SJSA1 (cell line): Measurements from ENCODE around the gene TMTC1. TPM values are rescaled to one million over a fixed set of nuclear protein-coding genes. Genes with fewer than 3 reads are reported as not detected.
A peak's percentile ranks its signal among the peaks of the same experiment; 100 is the strongest.

Source experiments
- DNase-seq, 2 experiments: peaks; one replicate each; pipeline ENCODE4 v3.0.0-alpha.2; 2015 to 2020; ENCODE audit warnings: low spot score in 2 of 2, low read depth in 1 of 2
- H3K27ac ChIP-seq: fragments of 250-450 bp; sonication (Bioruptor Pico); 2 replicates; pipeline ENCODE4 v1.5.1; 2020; ENCODE audit warnings: mild to moderate bottlenecking, moderate library complexity
- H3K27me3 ChIP-seq: fragments of 250-450 bp; sonication (Bioruptor Pico); replicated peaks from 2 replicates; pipeline ENCODE4 v1.5.1; 2020; ENCODE audit warnings: mild to moderate bottlenecking, moderate library complexity
- H3K36me3 ChIP-seq: fragments of 250-450 bp; sonication (Bioruptor Pico); 2 replicates; pipeline ENCODE4 v1.5.1; 2020; ENCODE audit warnings: mild to moderate bottlenecking
- H3K4me1 ChIP-seq: fragments of 250-450 bp; sonication (Bioruptor Pico); replicated peaks from 2 replicates; pipeline ENCODE4 v1.6.1; 2021; ENCODE audit warnings: mild to moderate bottlenecking
- H3K4me3 ChIP-seq: fragments of 250-450 bp; sonication (Bioruptor Pico); 2 replicates; pipeline ENCODE4 v1.5.1; 2020; ENCODE audit warnings: mild to moderate bottlenecking
- H3K9me3 ChIP-seq: fragments of 250-450 bp; sonication (Bioruptor Pico); replicated peaks from 2 replicates; pipeline ENCODE4 v1.5.1; 2020; ENCODE audit warnings: mild to moderate bottlenecking
- total RNA-seq: library from RNA; depleted of rRNA; stranded (reverse); fragments of >200 nt; shearing (Covaris generic); gene quantifications from 2 replicates; pipeline ENCODE4 v1.2.3, GENCODE V29; 2014

Gene TMTC1
- total RNA-seq, 1 experiment from 2014 or later = 0.21 TPM

- DNase-seq = no peak
- H3K27me3 ChIP-seq = no peaks in the 10 kb centered on the region
- H3K4me3 ChIP-seq = no peak overlapping the region
- 0 out of 2 replicates have a peak, but pooled peaks cover 3% of the 10 kb centered on the region for H3K4me1 ChIP-seq
- no peaks in the 10 kb centered on the region for H3K36me3 ChIP-seq
- H3K27ac ChIP-seq = no peak overlapping the region
- H3K9me3 ChIP-seq = no peaks in the 10 kb centered on the region
Observed at GRCh38 chr12:29728030-29728429, 55.7 kb downstream of the TMTC1 start.

GRCh38 chr12:29726741-29727348 is 56.9 kb downstream of the TMTC1 start:
- H3K27me3 ChIP-seq = no peaks in the 10 kb centered on the region
- H3K27ac ChIP-seq = no peak overlapping the region
- H3K9me3 ChIP-seq = no peaks in the 10 kb centered on the region

GRCh38 chr12:29726321-29726692 is 57.4 kb downstream of the TMTC1 start:
- Histone ChIP-seq H3K9me3 (no peaks in the 10 kb centered on the region), H3K27me3 (no peaks in the 10 kb centered on the region), H3K4me1 (0 out of 2 replicates have a peak, but pooled peaks cover 3% of the 10 kb centered on the region), H3K4me3 (no peak overlapping the region), H3K27ac (no peak overlapping the region), H3K36me3 (no peaks in the 10 kb centered on the region)
- no peak for DNase-seq

More at GRCh38 chr12:29726741-29727348, 56.9 kb downstream of the TMTC1 start:
- H3K4me1 ChIP-seq = 0 out of 2 replicates have a peak, but pooled peaks cover 3% of the 10 kb centered on the region
- DNase-seq = no peak
- H3K36me3 ChIP-seq = no peaks in the 10 kb centered on the region
- H3K4me3 ChIP-seq = no peak overlapping the region

- Histone ChIP-seq H3K4me3 (no peak overlapping the region), H3K9me3 (no peaks in the 10 kb centered on the region), H3K27ac (no peak overlapping the region), H3K4me1 (peaks cover 5% of the 10 kb centered on the region), H3K36me3 (no peaks in the 10 kb centered on the region), H3K27me3 (no peaks in the 10 kb centered on the region)
- DNase-seq = peak; percentile 42 to 55
Observed at GRCh38 chr12:29725587-29726320, 58.0 kb downstream of the TMTC1 start.

DNA sequence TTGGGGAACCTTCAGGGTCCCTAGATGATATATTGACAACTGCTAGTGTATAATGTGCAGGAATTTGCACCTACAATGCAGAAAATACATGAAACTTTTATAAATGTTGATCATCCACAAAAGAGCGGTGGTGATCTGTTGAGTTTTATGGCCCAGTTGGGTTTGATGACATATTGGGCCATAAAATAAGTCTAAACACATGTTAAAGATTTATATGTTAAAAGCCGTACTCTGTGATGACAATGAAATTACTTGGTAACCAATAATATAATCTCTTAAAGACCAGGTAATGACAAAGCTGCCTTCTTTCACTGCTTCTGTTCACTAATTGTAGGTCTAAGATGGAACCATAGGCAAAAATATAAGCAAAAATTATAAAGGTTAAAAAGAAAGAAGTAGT is 61.6 kb downstream of the TMTC1 start:
- Histone ChIP-seq H3K27me3 (no peaks in the 10 kb centered on the region), H3K27ac (no peak overlapping the region), H3K9me3 (no peaks in the 10 kb centered on the region), H3K36me3 (no peaks in the 10 kb centered on the region), H3K4me1 (peaks cover 27% of the 10 kb centered on the region), H3K4me3 (no peak overlapping the region)
- DNase-seq = no peak

DNA sequence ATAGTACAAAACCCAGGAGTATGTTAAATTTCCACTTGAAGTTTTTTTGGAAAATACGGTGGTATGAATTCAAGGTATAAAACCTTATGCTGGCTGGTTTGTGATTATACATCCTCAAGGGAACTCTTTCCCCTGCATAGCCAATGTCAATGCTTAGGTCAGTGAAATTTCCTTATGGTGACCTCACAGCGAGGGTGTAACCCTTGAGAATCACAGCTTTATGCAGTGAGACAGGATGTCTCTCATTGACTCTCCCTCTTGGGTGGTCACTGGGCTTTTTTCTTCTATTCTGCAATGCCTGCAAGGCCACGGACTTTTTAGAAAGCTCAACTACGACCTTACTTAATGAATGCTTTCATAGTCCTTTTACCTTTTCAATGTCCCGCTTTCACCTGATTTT is 64.4 kb downstream of the TMTC1 start:
- Histone ChIP-seq H3K4me1 (peaks cover 24% of the 10 kb centered on the region), H3K27me3 (no peaks in the 10 kb centered on the region), H3K27ac (peak overlapping the region; percentile 67), H3K36me3 (no peaks in the 10 kb centered on the region), H3K4me3 (no peak overlapping the region), H3K9me3 (no peaks in the 10 kb centered on the region)
- peak; percentile 58 to 67 for DNase-seq

DNA sequence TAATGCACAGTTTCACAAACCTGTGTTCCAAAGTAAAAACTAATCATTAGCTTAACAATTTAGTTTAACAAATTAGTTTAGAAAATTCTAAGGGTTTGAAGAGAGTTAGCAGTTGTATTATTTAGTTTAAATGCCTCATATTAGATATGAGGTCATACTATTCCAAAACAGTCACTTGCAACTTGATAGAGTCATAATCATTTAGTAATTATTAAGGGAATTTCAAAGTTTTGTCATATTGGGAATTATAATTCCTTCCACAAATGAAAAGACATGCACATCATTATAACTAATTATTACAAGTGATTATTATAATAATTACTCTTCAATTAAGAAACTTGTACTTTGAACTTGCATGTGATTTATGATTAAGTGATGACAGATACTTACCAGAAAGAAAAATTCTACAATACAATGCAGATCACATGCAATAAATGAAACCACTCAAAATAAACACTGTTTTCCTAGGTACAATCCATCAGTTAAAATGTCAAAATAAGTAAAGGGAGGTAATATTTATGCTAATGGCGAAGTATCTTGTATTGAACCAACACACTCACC is 66.1 kb downstream of the TMTC1 start:
- DNase-seq = no peak
- Histone ChIP-seq H3K4me3 (no peak overlapping the region), H3K9me3 (no peaks in the 10 kb centered on the region; the same call in 1 of the 2 replicates), H3K36me3 (no peaks in the 10 kb centered on the region), H3K4me1 (peaks cover 24% of the 10 kb centered on the region), H3K27me3 (no peaks in the 10 kb centered on the region), H3K27ac (no peak overlapping the region)

- H3K27ac ChIP-seq = no peak overlapping the region
- no peaks in the 10 kb centered on the region; the same call in 1 of the 2 replicates for H3K9me3 ChIP-seq
- no peaks in the 10 kb centered on the region for H3K27me3 ChIP-seq
- DNase-seq = no peak
- no peaks in the 10 kb centered on the region for H3K36me3 ChIP-seq
- no peak overlapping the region for H3K4me3 ChIP-seq
- H3K4me1 ChIP-seq = peaks cover 14% of the 10 kb centered on the region
Observed at GRCh38 chr12:29714966-29715365, 68.8 kb downstream of the TMTC1 start.

DNA sequence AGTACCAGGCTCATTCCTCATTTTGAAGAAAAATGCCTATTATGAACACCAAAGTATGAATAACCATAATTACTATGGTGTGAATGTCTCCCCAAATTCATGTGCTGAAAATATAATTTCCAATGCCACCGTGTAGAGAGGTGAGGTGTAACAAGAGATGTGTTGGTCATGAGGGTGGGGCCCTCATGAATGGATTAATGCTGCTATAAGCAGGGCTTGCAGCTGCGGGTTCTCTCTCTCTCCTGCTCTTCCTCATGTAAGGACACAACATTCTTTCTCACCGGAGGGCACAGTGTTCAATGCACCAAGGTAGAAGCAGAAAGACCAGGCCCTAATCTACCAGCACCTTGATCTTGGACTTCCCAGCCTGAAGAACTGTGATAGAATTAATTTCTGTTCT is 70.0 kb downstream of the TMTC1 start:
- H3K27me3 ChIP-seq = no peaks in the 10 kb centered on the region
- H3K27ac ChIP-seq = no peak overlapping the region
- no peaks in the 10 kb centered on the region; the same call in 1 of the 2 replicates for H3K9me3 ChIP-seq
- H3K4me1 ChIP-seq = 0 out of 2 replicates have a peak, but pooled peaks cover 3% of the 10 kb centered on the region
- H3K4me3 ChIP-seq = no peak overlapping the region
- H3K36me3 ChIP-seq = no peaks in the 10 kb centered on the region
- no peak for DNase-seq

DNA sequence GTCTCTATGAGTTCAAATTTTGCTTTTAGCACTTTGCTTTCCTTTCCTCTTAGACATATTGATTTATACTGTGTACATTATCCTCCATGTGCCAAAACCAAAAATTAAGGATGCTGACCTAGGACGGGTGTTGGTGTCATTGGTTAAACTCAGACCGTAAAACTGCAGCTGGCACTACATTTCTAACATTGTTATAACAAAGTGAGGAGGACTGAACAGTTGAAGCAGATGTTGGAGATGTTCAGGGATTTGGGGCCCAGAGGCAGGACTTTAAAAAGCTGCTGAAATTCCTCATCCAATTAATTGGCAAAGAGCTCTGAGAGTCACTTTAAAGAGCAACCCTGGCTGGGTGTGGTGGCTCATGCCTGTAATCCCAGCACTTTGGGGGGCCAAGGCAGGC is 72.4 kb downstream of the TMTC1 start:
- Histone ChIP-seq H3K9me3 (no peaks in the 10 kb centered on the region; the same call in 1 of the 2 replicates), H3K27ac (no peak overlapping the region), H3K4me3 (no peak overlapping the region), H3K4me1 (no peaks in the 10 kb centered on the region), H3K27me3 (no peaks in the 10 kb centered on the region), H3K36me3 (no peaks in the 10 kb centered on the region)
- no peak for DNase-seq

GRCh38 chr12:29710104-29710503 is 73.6 kb downstream of the TMTC1 start:
- H3K4me1 ChIP-seq = no peaks in the 10 kb centered on the region
- no peak overlapping the region for H3K27ac ChIP-seq
- H3K4me3 ChIP-seq = no peak overlapping the region
- no peaks in the 10 kb centered on the region for H3K36me3 ChIP-seq
- H3K9me3 ChIP-seq = no peaks in the 10 kb centered on the region; the same call in 1 of the 2 replicates
- H3K27me3 ChIP-seq = no peaks in the 10 kb centered on the region
- DNase-seq = no peak

DNA sequence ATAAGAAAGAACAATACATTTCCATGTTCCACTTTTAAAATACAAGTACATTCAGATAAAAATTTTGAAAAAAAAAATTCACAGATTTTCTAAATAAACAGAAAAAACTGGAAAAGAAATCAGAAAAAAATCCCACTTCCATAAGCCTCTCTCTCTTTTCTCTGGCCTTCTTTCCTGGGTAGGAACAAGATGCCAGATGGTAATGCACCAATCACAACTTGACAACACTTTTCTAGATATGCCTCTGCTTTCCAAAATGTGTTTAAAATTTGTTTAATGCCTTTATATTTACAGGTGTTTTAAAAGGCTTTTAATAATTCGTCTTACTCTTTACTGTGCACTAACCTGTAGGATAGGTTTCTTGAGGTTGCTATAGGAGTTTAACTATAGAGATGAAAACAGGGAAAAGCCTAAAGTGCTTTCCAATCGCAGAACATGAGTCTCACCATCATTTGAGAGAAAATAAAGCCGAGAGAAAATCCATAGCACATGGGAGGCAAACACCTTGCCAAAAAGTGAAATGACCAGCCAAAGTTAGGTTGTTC is 74.2 kb downstream of the TMTC1 start:
- Histone ChIP-seq H3K27me3 (no peaks in the 10 kb centered on the region), H3K4me3 (no peak overlapping the region), H3K27ac (no peak overlapping the region), H3K36me3 (no peaks in the 10 kb centered on the region), H3K4me1 (no peaks in the 10 kb centered on the region), H3K9me3 (no peaks in the 10 kb centered on the region; the same call in 1 of the 2 replicates)
- no peak for DNase-seq

DNA sequence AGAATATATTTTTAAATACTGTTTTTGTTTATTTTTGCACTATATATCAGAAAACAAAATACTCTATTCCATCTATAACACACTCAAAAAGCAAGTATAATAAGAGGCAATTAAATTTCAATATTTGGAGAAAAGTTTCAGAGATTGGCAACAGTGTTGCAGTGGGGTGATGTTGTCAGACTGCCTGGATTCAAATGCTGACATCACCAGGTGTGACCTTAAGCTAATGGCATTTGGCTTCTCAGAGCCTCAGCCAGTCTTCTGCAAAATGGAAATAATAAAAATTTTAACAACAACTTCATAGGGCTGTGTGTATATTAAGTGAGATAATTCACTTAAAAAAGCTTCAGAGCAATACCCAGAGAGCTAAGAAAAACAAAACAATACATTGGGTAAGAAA is 74.7 kb downstream of the TMTC1 start:
- no peak for DNase-seq
- Histone ChIP-seq H3K4me3 (no peak overlapping the region), H3K9me3 (no peaks in the 10 kb centered on the region), H3K4me1 (no peaks in the 10 kb centered on the region), H3K27ac (no peak overlapping the region), H3K27me3 (no peaks in the 10 kb centered on the region), H3K36me3 (no peaks in the 10 kb centered on the region)

GRCh38 chr12:29707846-29708245 is 75.9 kb downstream of the TMTC1 start:
- Histone ChIP-seq H3K27me3 (no peaks in the 10 kb centered on the region), H3K4me3 (no peak overlapping the region), H3K9me3 (no peaks in the 10 kb centered on the region), H3K36me3 (no peaks in the 10 kb centered on the region), H3K4me1 (no peaks in the 10 kb centered on the region), H3K27ac (no peak overlapping the region)
- DNase-seq = no peak
